GM18858 (cell line): Measurements from ENCODE around the gene CATSPERD.

Source experiments
- ATAC-seq: cut with Tn5 transposase; IDR thresholded peaks from one replicate; pipeline ENCODE4 v1.9.1; 2021; ENCODE audit not compliant: unreplicated experiment

The CATSPERD gene

DNA sequence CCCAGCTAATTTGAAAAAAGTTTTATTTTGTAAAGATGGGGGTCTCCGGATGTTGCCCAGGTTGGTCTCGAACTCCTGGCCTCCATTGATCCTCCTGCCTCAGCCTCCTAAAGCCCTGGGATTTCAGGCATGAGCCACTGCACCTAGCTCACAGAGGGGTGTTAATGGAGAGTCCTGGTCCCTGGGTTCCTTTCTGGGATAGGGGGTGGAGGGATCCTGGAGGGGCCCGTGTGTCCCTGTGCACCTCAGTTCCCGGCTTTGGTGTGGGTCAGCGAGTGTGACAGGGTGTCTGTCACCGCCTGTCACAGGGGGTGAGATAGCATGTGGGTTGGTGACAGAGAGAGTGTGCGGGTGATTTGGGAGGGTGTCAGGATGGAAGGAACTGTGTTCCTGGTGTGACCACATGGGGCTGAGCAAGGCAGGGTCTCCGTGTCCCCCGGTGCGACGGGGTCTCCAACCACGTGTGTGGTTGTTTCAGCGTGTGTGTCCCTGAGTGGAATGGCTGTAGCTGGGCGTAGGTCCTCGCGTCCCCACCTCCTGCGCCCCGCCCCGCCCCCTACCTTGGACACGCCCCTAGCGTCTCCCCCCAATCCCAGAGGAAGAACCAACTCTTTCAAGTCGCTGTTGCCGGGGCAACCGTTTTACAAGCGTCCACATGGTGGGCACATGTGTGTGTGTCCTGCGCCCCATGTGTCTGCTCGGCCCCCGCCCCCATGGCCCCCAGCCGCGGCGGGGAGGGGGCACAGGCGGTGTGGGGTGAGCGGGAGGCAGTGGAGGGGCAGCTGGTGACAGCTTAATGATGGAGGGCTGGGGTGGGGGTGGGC, 81.6 kb downstream of the CATSPERD start:
- no peak for ATAC-seq

DNA sequence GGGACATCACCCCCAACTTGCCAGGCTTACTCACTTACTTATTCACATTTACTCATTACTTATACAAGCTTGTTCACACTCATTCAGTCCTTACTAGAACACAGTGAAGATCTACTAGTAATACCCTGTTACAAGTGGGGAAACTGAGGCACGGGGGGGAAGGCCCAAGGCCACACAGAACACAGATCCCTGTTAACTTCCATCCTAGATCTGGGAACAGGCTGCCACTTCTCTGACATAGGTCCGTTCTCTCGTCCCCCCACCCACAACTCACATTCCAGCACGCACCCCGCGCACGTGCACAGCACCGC, 83.0 kb downstream of the CATSPERD start:
- ATAC-seq = no peak

DNA sequence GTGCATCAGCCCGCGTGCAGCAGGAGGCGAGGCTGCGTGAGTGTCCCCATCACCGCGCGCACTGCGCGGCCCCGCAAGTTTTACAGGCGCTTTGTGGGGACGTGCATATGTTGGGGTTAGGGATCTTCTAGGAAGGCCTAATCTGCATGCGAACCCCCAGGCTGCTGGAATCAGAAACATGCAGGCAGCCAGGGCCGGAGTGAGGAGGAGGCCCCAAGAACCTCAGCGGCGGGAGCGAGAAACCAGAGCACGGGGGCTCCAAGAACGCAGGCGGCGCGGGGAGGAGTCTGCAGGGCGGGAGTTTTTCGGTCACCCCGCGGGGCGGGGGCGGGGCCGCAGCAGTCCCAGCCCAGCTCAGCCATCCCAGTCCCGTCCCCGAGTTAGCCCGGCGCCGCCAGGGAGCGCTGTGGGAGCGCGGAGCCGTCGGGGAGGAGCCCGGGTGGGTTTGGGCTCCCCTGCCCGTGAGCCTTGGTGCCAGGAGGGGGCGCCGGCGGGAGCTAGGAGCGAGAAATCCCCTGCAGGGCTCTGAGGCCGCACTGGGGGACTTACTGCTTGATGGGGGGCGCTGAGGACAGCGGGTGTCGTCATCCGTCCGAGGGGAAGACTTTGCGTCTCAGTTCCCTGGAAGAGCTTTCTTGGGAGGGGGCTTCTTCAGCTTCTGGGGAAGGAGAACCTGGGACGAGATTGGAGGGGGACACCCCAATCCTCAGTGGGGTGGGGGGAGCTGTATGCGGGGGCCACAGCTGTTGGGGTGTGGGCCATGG, 83.5 kb downstream of the CATSPERD start:
- no peak for ATAC-seq

DNA sequence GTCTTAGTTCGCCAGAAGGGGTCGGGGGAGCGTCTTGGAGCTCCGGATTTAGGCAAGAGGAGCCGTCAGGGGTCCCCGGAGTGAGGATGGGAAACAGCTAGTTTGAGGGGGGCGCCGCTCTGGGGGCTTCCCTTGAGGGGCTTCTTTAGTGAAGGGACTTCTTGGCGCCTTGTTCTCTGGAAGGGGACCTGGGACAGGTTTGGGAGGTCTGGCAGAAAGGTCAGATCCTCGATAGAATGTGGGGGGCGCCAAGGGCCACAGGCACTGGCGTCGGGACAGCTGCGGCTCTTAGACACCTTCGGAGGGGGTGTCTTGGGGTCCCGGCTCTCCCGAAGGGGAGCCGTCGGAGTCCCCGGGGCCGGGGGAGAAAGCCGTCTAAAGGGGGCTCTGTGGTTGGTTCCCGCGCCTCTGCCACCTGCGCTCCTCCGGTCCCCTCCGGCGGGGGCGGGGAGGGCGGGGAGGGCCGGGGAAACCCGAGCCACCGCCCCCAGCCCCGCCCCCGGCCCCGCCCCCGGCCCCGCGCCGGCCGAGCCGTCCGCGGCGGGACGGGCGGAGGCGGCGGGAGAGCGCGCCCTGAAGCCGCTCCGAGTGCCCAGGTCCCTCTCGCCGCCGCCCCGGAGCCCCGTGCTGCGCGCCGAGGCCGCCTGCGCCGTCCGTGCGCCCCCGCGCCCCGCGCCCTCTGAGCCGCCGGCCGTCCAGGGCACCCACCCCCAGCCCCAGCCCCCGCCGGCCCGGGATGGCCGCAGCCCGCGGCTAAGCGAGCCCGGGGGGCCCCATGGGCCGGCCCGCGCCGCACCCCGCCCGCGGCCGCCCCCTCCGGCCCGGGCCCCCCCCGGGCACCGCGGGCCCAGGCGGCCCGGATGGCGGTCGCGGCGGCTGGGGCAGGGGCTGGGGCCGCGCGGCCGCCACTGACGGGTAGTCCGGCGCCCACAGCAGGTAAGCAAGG, 84.4 kb downstream of the CATSPERD start, which contains the start of gene NRTN:
Gene NRTN (plus strand): TSS at position 552 of the 946 bp plus-strand sequence. CDS start 19,099 bp downstream, outside the sequence.
- no peak for ATAC-seq

DNA sequence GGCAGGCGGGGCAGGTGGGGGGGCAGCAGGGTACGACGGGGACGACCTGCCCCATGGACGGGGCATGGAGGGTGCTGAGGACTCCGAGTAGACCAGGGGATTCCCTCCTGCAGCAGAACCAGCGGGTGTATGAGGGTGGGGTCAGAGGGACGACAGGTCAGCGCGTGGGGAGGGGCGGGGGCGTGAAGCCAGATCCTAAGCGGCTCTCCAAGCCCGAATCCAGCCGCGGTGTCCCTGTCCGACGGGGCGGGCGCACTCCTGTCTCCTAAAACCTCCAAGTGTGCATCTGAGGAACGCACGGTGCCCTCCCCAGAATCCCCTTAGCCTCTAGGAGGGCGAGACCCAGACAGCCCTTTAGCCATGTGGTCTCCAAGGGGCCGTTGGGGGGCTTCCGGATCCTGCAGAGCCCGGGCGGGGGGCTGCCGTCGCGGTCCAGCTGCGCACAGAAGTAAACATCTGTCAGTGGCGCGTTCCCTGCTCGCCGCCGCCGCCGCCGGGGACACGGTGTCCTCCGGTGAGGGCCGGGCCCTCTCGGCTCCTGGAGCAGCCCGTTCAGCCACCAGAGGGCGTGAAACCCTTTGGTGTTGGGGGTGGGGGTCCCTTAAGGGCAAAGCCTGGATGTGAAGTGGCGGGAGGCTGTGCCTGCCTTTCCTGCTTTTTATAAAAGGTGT, 85.2 kb downstream of the CATSPERD start:
- ATAC-seq = no peak

DNA sequence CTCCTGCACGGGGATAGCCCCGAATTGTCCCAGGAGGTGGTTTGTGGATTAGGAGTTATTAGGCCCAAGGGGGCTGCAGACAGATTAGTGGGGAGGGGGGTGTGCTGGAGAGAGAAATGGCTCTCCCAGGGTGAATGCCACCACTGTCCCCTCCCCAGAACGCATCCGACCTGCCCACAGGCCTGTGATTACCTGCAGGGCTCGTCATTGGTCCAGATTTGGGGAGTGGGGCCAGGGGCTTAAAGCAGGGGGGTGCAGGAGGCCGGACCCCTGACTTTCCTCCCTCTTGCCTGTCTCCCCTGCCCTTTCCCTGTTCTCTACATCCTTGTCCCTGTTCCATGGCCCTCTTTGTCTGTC, 85.7 kb downstream of the CATSPERD start:
- no peak for ATAC-seq

DNA sequence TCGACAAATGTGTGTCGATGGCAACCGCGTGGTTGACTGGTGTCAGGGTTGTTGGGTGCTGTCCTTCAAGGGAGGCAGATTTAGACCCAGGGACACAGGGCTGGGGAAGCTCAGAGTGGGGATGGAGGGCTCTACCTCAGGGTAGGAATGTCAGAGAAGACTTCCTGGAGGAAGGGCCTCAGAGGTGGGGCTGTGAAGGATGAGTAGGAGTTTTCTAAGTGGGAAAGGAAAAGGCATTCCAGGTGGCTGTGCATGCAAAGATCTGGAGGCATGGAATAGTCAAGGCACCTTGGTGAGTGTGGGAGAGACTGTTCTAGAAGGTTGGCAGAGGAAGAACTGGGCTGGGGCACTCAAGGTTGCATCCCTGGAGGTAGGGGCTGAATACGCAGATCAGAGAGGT, 86.5 kb downstream of the CATSPERD start:
- ATAC-seq = no peak

DNA sequence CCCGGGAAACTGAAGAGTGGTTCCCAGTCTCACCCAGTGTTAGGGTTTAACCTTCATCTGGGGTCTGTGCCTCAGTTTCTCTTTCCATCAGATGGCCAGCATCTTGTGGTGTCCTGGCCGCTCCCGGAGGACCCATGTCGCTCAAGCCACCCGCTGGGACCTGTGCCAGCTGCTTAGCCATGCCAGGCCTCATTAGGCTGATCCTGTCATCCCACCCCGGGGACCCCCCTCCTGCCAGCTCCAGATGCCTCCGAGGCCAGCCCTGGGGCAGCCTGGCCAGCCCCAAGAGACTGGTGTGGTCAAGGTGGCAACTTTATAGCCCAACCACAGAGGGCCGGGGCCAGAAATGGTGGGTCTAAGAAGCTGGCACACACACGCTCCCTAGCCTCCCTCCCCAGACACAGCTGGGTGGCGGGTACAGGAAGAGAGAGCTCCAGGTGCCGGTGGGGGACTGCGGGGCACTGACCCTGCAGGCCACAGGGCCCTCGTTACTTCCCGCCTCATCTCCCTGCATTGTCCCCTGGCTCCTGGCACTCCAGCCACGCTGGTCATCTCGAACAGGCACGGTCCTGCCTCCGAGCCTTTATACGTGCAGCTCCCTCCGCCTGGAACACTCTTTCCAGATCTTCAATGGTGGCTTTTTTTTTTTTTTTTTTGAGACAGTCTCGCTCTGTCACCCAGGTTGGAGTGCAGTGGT, 87.8 kb downstream of the CATSPERD start:
- ATAC-seq = no peak

DNA sequence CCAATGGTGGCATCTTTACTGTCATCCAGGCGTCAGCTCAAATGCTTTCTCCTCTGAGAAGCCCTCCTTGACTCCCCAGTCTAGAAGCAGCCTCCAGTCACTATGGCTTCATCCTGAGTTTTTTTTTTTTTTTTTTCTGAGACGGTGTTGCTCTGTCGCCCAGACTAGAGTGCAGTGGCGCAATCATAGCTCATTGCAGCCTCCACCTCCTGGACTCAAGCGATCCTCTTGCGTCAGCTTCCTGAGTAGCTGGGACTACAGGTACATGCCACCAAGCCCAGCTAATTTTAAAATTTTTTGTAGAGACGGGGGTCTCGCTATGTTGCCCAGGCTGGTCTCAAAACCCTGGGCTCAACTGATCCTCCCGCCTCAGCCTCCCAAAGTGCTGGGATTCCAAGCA, 88.6 kb downstream of the CATSPERD start:
- ATAC-seq = no peak

DNA sequence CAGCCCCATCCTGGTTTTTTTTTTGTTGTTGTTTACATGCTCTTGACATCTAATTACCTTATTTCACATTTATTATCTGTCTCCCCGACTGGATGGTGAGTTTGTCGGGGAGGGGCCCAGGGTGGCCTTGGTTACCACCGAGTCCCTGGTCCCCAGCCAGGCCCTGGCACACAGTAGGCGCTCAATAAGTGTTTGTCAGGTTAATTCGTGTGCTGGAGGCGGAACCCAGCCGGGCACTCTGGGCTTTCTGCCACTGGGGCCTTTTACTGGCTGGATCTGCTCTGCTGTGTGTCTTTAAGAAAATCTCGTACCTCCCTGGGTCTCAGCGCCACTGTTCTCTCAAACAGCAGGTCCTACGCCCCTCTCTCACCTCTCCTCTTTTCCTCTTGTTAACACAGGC, 89.0 kb downstream of the CATSPERD start:
- ATAC-seq = no peak

DNA sequence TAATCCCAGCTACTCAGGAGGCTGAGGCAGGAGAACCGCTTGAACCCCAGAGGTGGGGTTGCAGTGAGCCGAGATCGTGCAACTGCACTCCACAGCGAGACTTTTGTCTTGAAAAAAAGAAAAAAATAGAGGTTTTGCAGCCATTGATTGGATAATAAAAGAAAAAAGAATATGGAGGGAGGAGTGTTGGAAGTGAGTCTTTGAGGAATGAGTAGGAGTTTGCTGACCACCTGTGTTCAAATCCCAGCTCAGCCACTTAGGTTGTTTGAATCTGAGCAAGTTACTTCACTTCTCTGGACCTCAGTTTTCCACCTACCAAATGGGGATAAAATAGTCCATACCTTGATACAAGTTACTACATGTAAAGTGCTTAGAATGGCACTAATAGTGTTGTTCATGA, 90.7 kb downstream of the CATSPERD start:
- ATAC-seq = no peak

DNA sequence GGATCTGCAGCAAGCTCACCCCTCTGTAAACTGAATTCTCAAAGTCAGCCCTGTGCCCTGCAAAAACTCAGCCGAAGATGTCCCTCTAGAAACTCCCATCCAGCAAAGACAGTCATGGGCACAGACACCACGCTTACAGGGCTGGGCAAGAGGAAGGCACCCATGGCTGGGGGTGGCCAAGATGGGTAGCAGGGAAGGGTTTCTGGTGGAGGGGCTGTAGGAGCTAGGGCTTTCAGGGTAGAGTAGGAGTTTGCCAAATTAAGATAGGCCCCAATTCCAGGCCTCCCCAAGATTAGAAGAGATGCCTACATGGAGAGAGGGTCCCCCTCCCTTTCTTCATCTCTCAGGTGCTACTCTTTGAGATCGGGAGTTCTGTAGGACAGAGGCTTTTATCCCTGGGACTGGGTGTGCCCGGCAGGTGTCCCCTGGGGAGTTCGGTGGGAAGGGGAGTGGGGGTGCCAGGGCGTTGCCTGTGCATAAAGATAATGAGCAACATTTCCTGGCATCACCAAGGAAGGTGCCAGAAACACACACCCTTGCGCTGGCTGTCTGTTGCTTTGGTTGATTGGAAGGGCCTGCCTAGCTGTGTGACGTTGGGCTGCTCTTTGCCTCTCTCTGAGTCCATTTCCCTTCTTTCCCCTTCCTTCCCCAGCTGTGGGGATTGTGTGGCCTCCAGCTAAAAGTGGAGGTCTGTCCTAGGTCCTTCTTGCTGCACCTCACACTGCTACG, 93.8 kb downstream of the CATSPERD start:
- ATAC-seq = no peak

DNA sequence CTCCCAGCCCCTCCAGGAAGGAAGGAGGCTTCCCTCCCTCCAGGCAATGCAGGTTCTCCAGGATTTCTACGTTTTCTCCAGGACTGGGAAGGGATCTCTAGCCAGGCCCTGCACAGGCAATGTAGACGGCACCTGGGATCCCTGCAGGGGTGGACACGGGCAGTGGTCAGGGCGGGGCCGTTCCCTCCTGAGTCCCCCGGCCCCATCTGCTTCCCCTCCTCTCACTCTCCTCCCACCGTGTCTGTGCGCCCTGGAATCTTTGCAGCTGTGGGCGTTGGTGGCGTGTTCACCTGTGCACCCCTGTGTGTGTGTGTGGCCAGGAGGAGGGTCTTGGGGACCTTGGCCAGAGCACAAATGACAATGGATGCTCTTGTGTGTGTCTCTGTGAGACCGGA, 94.4 kb downstream of the CATSPERD start:
- ATAC-seq = no peak

DNA sequence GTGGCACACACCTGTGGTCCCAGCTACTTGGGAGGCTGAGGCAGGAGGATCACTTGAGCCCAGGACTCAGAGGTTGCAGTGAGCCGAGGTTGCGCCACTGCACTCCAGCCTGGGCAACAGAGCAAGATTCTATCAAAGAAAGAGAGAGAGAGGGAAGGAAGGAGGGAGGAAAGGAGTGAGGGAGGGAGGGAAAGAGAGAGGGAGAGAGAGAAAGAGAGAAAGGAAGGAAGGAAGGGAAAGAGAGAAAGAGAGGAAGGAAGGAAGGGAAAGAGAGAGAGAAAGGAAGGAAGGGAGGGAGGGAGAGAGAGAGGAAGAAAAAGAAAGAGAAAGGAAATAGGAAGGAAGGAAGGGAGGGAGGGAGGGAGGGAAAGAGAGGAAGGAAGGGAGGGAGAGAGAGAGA, 96.8 kb downstream of the CATSPERD start:
- no peak for ATAC-seq

DNA sequence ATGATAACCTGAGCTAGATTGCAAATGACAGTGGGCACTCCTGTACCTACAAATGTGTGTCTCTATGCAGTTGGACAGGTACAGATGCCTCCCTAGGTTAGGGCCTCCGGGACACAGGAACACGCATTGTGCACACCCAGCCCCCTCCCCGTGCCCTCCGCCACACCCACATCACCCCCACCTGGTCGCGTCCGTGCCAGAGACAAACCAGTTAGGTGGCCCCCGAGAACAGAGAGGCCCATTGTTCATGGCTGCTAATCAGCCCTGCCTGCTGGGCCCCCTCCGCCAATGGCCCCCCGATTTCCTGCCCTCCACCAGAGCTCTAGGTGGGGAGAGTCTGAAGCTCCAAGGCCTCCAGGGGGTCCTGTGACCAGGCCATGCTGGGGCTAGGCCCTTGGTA, 98.2 kb downstream of the CATSPERD start:
- ATAC-seq = no peak

DNA sequence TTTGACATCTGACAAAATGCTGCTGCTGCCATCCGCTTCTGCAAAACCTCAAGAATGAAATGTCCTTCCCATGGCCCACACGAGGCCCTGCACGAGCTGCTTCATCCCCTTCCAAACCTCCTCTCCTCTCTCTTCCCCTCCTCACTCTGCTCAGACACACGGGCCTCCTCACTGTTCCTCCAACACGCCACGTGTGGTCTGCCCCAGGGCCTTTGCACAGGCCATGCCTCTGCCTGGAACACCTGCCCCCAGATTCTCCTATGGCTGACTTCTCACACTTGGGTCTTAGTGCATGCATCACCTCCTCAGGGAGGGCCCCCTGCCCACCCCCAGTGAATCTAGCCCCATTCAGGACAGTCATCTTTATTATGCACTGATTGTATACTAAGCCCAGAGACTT, 100.3 kb downstream of the CATSPERD start:
- ATAC-seq = no peak

DNA sequence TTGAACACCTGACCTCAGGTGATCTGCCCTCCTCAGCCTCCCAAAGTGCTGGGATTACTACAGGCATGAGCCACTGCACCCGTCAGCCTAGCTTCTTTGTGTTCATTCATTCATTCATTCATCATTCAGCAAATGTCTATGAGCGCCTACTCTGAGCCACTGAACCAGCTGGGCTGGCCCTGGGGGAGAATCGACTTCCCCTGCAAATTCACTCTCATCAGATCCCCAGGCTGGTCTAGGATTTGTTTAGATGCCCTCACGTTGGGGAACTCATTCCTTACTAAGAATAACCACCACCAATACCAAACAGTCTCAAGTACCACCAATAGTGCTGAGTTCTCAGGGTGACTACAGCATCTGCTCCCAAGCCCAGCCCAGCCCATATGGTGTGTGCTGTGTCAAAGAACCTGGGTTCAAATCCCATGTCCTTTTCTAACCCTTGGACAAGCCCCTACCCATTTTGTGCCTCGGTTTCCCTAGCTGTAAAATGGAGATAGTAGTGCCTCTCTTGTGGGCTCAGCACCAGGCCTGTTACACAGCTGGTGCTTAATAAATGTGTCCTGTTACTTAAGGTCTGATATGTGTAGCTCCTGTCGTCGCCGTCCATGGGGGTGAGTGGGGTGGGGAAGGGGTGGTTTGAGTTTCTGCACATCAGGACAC, 101.2 kb downstream of the CATSPERD start:
- no peak for ATAC-seq

DNA sequence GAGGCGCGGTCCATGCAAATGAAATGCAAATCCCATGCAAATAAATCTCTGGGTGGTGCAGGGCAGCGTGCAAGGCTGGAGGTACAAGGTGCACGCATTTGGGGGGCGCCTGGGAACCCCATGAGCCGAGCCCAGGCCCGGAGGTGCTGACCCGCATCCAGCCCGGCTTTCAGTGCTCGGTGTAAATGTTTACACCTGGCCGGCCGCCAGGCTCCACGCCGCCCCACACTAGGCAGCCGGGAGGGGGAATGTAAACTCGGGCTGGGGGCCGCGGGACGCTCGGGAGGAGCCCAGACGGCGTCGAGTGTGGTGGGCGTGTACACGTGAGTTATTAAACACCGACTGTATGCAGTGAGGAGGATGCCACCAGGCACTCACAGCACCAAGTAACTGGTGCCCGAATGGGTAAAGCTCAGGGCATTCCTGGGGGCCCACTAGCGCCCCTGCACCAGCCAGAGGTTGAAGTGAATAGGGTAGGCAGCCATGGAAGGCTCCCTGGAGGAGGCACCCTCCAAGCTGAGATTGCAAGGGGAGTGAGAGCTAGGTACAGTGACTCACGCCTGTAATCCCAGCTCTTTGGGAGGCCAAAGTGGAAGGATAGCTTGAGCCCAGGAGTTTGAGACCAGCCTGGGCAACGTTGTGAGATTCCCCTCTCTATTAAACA, 101.9 kb downstream of the CATSPERD start:
- no peak for ATAC-seq
